Ishikawa (cell line): ENCODE measurements around the gene DRP2.

Experiments used
- CEBPB ChIP-seq: IDR thresholded peaks from 2 replicates; pipeline ENCODE4 v1.6.1; 2012
- EP300 ChIP-seq: IDR thresholded peaks from 2 replicates; pipeline ENCODE4 v1.6.1; 2012; ENCODE audit warnings: borderline replicate concordance
- RAD21 ChIP-seq: IDR thresholded peaks from 2 replicates; pipeline ENCODE4 v1.6.1; 2012; ENCODE audit warnings: low read depth
- REST ChIP-seq: IDR thresholded peaks from 2 replicates; pipeline ENCODE4 v1.6.1; 2012; ENCODE audit warnings: low read depth, mild to moderate bottlenecking
- TAF1 ChIP-seq: IDR thresholded peaks from 2 replicates; pipeline ENCODE4 v1.6.1; 2012; ENCODE audit warnings: low read depth, mild to moderate bottlenecking
- TEAD4 ChIP-seq: IDR thresholded peaks from 2 replicates; pipeline ENCODE4 v1.6.1; 2012
- USF1 ChIP-seq: IDR thresholded peaks from 2 replicates; pipeline ENCODE4 v1.6.1; 2012
- TF ChIP-seq, protein P1 (sequence below): IDR thresholded peaks from 2 replicates; pipeline ENCODE4 v1.6.1; 2012

DNA sequence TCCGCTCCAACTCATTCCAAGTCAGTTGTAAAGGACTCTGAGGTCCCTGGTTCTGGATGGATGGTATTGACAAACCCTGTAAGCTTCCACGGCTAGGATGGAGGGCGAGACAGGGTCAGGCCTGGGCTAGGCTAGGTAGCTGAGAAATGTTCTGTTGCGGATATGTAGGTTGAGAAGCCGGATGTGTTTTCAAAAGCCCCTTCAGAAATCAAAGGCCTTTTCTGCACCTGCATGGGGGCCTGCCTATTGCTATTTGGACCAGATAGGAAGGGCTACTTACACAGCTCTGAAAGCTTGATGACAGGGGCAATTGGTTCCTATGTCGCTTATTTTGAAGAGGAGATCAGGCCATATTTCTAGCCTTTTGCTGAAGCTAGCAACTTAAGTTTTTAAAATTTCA is 1.9 kb upstream of the DRP2 start:
- no peak for TF ChIP-seq TAF1
- TF ChIP-seq EP300: no peak
- no peak for TF ChIP-seq TEAD4
- no peak for TF ChIP-seq CEBPB
- no peak for TF ChIP-seq RAD21
- TF ChIP-seq USF1: no peak
- no peak for TF ChIP-seq REST
- TF ChIP-seq, protein P1, sequence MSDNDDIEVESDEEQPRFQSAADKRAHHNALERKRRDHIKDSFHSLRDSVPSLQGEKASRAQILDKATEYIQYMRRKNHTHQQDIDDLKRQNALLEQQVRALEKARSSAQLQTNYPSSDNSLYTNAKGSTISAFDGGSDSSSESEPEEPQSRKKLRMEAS: no peak
